DOHH2 (cell line): Measurements from ENCODE around the gene SMG6.
"Not testable (repeated sequence)": the region's sequence is repeated elsewhere in the genome, so short reads cannot be mapped to it uniquely, and the experiment has no call there.

ENCODE experiments used
- H3F3A ChIP-seq: fragments of 200-600 bp; sonication (generic), shearing (Covaris generic); 2 replicates; pipeline ENCODE4 v1.6.0; 2016; ENCODE audit warnings: antibody characterized with exemption, mild to moderate bottlenecking; ENCODE audit not compliant: control insufficient read depth, insufficient read depth
- H3K27ac ChIP-seq: fragments of 200-600 bp; sonication (generic); 2 replicates; pipeline ENCODE4 v1.5.1; 2014; ENCODE audit warnings: low read depth, mild to moderate bottlenecking, low read length, moderate library complexity
- H3K27me3 ChIP-seq: fragments of 200-600 bp; sonication (generic); 2 replicates; pipeline ENCODE4 v1.6.1; 2014; ENCODE audit warnings: mild to moderate bottlenecking, low read length, mixed read lengths; ENCODE audit not compliant: control insufficient read depth
- H3K36me3 ChIP-seq: fragments of 200-600 bp; sonication (generic); 2 replicates; pipeline ENCODE4 v1.6.1; 2014; ENCODE audit warnings: mild to moderate bottlenecking, low read length, moderate library complexity, mixed read lengths; ENCODE audit not compliant: control insufficient read depth
- H3K4me1 ChIP-seq: fragments of 200-600 bp; sonication (generic); 2 replicates; pipeline ENCODE4 v1.6.1; 2014; ENCODE audit warnings: mild to moderate bottlenecking, low read length, mixed read lengths; ENCODE audit not compliant: control insufficient read depth
- H3K4me2 ChIP-seq: fragments of 200-600 bp; sonication (generic); 2 replicates; pipeline ENCODE4 v1.6.0; 2014; ENCODE audit warnings: mild to moderate bottlenecking, low read length, moderate library complexity
- H3K4me3 ChIP-seq: fragments of 200-600 bp; sonication (generic); 2 replicates; pipeline ENCODE4 v1.5.1; 2014; ENCODE audit warnings: mild to moderate bottlenecking, low read length, mixed read lengths
- H3K79me2 ChIP-seq: fragments of 200-600 bp; sonication (generic); 2 replicates; pipeline ENCODE4 v1.6.1; 2014; ENCODE audit warnings: mild to moderate bottlenecking, low read length, mixed read lengths; ENCODE audit not compliant: control insufficient read depth
- H3K9me2 ChIP-seq: fragments of 200-600 bp; sonication (generic); replicated peaks from 2 replicates; pipeline ENCODE4 v1.6.1; 2014; ENCODE audit warnings: mild to moderate bottlenecking, low read length, mixed read lengths; ENCODE audit not compliant: control insufficient read depth
- H3K9me3 ChIP-seq: fragments of 200-600 bp; sonication (generic); 2 replicates; pipeline ENCODE4 v1.6.1; 2014; ENCODE audit warnings: antibody characterized with exemption, low read length, mixed read lengths; ENCODE audit not compliant: control insufficient read depth, insufficient read depth
- H4K20me1 ChIP-seq: fragments of 200-600 bp; sonication (generic); 2 replicates; pipeline ENCODE4 v1.6.0; 2014; ENCODE audit warnings: low read depth, mild to moderate bottlenecking, antibody characterized with exemption, low read length, moderate library complexity; ENCODE audit not compliant: control insufficient read depth, insufficient read depth
- EZH2phosphoT487 ChIP-seq: fragments of 200-600 bp; sonication (generic); IDR thresholded peaks from 2 replicates; pipeline ENCODE4 v1.6.1; 2017; ENCODE audit warnings: borderline replicate concordance, mild to moderate bottlenecking, antibody characterized with exemption, low read length, moderate library complexity, mixed read lengths
- TF ChIP-seq, protein P1 (sequence below): fragments of 200-600 bp; sonication (generic); IDR thresholded peaks from one replicate; pipeline ENCODE4 v1.5.1; 2014; ENCODE audit warnings: antibody characterized with exemption, mild to moderate bottlenecking, low read depth, low read length; ENCODE audit not compliant: poor library complexity, severe bottlenecking

Gene SMG6

GRCh38 chr17:2259769-2260536 lies 43.6 kb downstream of the SMG6 start:
- no peaks in the 10 kb centered on the region for H3K9me3 ChIP-seq
- no peaks in the 10 kb centered on the region for H3K4me1 ChIP-seq
- no peaks in the 10 kb centered on the region for H3K9me2 ChIP-seq
- TF ChIP-seq EZH2phosphoT487 = no peak
- TF ChIP-seq, protein P1, sequence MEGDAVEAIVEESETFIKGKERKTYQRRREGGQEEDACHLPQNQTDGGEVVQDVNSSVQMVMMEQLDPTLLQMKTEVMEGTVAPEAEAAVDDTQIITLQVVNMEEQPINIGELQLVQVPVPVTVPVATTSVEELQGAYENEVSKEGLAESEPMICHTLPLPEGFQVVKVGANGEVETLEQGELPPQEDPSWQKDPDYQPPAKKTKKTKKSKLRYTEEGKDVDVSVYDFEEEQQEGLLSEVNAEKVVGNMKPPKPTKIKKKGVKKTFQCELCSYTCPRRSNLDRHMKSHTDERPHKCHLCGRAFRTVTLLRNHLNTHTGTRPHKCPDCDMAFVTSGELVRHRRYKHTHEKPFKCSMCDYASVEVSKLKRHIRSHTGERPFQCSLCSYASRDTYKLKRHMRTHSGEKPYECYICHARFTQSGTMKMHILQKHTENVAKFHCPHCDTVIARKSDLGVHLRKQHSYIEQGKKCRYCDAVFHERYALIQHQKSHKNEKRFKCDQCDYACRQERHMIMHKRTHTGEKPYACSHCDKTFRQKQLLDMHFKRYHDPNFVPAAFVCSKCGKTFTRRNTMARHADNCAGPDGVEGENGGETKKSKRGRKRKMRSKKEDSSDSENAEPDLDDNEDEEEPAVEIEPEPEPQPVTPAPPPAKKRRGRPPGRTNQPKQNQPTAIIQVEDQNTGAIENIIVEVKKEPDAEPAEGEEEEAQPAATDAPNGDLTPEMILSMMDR = no peak
- no peaks in the 10 kb centered on the region for H4K20me1 ChIP-seq
- no peaks in the 10 kb centered on the region for H3K27me3 ChIP-seq
- H3K79me2 ChIP-seq = no peaks in the 10 kb centered on the region
- H3K36me3 ChIP-seq = peaks cover 9% of the 10 kb centered on the region
- H3K4me3 ChIP-seq = no peak overlapping the region
- H3K4me2 ChIP-seq = no peak overlapping the region
- H3K27ac ChIP-seq = no peak overlapping the region
- no peaks in the 10 kb centered on the region for H3F3A ChIP-seq

GRCh38 chr17:2258830-2259229 lies 44.8 kb downstream of the SMG6 start:
- not testable (repeated sequence) for H3K9me2 ChIP-seq, H4K20me1 ChIP-seq, H3K4me2 ChIP-seq, H3K4me1 ChIP-seq, H3K79me2 ChIP-seq, H3K4me3 ChIP-seq, H3K9me3 ChIP-seq, H3K27ac ChIP-seq, H3K27me3 ChIP-seq, H3F3A ChIP-seq
- peaks cover 12% of the 10 kb centered on the region for H3K36me3 ChIP-seq

DNA sequence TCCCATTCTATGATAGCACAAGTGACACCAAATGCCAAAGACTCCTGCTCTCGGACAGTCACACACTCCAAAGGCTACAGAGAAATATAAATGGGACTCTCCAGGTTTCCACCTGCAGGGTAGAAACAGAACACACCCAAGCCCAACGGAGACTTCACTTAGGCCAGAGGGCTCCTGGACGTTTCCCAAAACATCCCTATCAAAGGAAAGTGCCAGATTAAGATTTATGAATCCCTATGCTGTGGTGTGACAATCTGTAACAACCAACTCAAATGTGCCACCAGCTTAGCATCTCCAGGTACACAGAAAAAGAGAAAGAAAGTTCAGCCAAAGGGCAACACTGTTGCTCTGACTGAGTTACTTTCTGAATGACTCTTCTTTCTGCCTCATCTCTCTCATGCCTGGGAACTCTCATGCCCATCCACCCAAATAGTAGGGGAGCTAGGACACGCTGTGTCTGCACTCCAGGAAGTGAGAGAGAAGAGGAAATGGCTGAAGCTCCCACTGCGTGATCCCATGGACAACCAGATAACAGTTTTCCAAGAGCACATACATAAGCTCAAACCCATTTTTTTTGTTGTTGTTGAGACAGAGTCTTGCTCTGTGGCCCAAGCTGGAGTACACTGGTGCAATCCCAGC lies 49.7 kb downstream of the SMG6 start:
- H3K4me2 ChIP-seq = no peak overlapping the region
- no peak overlapping the region for H3K27ac ChIP-seq
- H3K4me1 ChIP-seq = no peaks in the 10 kb centered on the region
- no peaks in the 10 kb centered on the region for H4K20me1 ChIP-seq
- no peaks in the 10 kb centered on the region for H3K79me2 ChIP-seq
- no peaks in the 10 kb centered on the region for H3K9me3 ChIP-seq
- no peaks in the 10 kb centered on the region for H3F3A ChIP-seq
- H3K36me3 ChIP-seq = peaks cover 7% of the 10 kb centered on the region
- no peaks in the 10 kb centered on the region for H3K9me2 ChIP-seq
- H3K27me3 ChIP-seq = no peaks in the 10 kb centered on the region
- TF ChIP-seq, protein P1 = no peak
- TF ChIP-seq EZH2phosphoT487 = no peak
- no peak overlapping the region for H3K4me3 ChIP-seq

DNA sequence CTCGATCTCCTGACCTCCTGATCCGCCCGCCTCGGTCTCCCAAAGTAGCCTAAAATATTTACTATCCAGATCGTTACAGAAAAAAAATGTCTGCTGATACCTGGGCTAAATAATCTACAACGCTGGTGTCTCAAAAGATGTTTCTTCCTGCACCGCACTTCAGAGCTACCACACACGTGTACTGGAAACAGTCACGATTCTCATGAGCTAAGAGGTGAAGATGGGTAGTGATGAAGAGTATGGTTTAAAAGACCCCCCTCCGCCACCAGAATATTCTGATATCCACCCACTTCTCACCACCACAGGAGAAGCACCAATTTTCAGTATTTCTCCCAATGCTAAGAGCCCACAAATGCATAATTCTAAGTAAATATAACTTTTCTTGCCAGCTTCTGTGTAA lies 50.2 kb downstream of the SMG6 start:
- H4K20me1 ChIP-seq = no peaks in the 10 kb centered on the region
- H3K9me3 ChIP-seq = no peaks in the 10 kb centered on the region
- H3K4me2 ChIP-seq = no peak overlapping the region
- H3K9me2 ChIP-seq = no peaks in the 10 kb centered on the region
- H3K27ac ChIP-seq = no peak overlapping the region
- H3K4me3 ChIP-seq = no peak overlapping the region
- H3K79me2 ChIP-seq = no peaks in the 10 kb centered on the region
- H3K27me3 ChIP-seq = no peaks in the 10 kb centered on the region
- TF ChIP-seq, protein P1 = no peak
- TF ChIP-seq EZH2phosphoT487 = no peak
- H3K4me1 ChIP-seq = no peaks in the 10 kb centered on the region
- no peaks in the 10 kb centered on the region for H3F3A ChIP-seq
- peaks cover 7% of the 10 kb centered on the region for H3K36me3 ChIP-seq
